ENCODE measurements around the gene HBE1. TPM values are rescaled to one million over a fixed set of nuclear protein-coding genes. Genes with fewer than 3 reads are reported as not detected.
"Not testable (repeated sequence)": the region's sequence is repeated elsewhere in the genome, so short reads cannot be mapped to it uniquely, and the experiment has no call there.

Gene HBE1
- total RNA-seq, 2 donors from 2014 or later: not detected

- Histone ChIP-seq H3K36me3 (no peaks in the 10 kb centered on the region), H3K27me3 (replicated peaks; ENCODE audit: insufficient read depth) (no peaks in the 10 kb centered on the region), H3K4me3 (no peak overlapping the region), H3K9me3 (no peaks in the 10 kb centered on the region), H3K27ac (no peak overlapping the region), H3K4me1 (ENCODE audit: control insufficient read depth in 1 of 2, low read depth in 2 of 2) (no peaks in the 10 kb centered on the region)
- ATAC-seq (ENCODE audit: insufficient number of reproducible peaks, low FRiP score, low read depth): no peak
- DNase-seq (ENCODE audit: low spot score): no peak
- TF ChIP-seq CTCF (IDR thresholded peaks at IDR 0.05): no peak
Observed at GRCh38 chr11:5297721-5298323, 28.1 kb upstream of the HBE1 start.

- DNase-seq (ENCODE audit: low spot score); ATAC-seq (ENCODE audit: insufficient number of reproducible peaks, low FRiP score, low read depth); H3K27ac ChIP-seq; H3K4me3 ChIP-seq; H3K4me1 ChIP-seq (ENCODE audit: control insufficient read depth in 1 of 2, low read depth in 2 of 2); H3K36me3 ChIP-seq; H3K9me3 ChIP-seq; H3K27me3 ChIP-seq (replicated peaks; ENCODE audit: insufficient read depth): not testable (repeated sequence)
Observed at GRCh38 chr11:5294342-5294995, 24.7 kb upstream of the HBE1 start.

- H3K4me1 ChIP-seq (ENCODE audit: control insufficient read depth in 1 of 2, low read depth in 2 of 2): no peaks in the 10 kb centered on the region
- TF ChIP-seq CTCF (IDR thresholded peaks at IDR 0.05): no peak
- no peak for DNase-seq (ENCODE audit: low spot score)
- H3K9me3 ChIP-seq: no peaks in the 10 kb centered on the region
- no peaks in the 10 kb centered on the region for H3K36me3 ChIP-seq
- no peak for ATAC-seq (ENCODE audit: insufficient number of reproducible peaks, low FRiP score, low read depth)
- no peak overlapping the region for H3K4me3 ChIP-seq
- H3K27ac ChIP-seq: no peak overlapping the region
- no peaks in the 10 kb centered on the region for H3K27me3 ChIP-seq (replicated peaks; ENCODE audit: insufficient read depth)
Observed at GRCh38 chr11:5293028-5293427, 23.3 kb upstream of the HBE1 start.

GRCh38 chr11:5291207-5291838 is 21.6 kb upstream of the HBE1 start:
- no peak overlapping the region for H3K4me3 ChIP-seq
- no peaks in the 10 kb centered on the region for H3K9me3 ChIP-seq
- ATAC-seq (ENCODE audit: insufficient number of reproducible peaks, low FRiP score, low read depth) (no peak), DNase-seq (ENCODE audit: low spot score) (no peak)
- H3K36me3 ChIP-seq: no peaks in the 10 kb centered on the region
- TF ChIP-seq CTCF (IDR thresholded peaks at IDR 0.05): no peak
- no peak overlapping the region for H3K27ac ChIP-seq
- H3K27me3 ChIP-seq (replicated peaks; ENCODE audit: insufficient read depth): no peaks in the 10 kb centered on the region
- no peaks in the 10 kb centered on the region for H3K4me1 ChIP-seq (ENCODE audit: control insufficient read depth in 1 of 2, low read depth in 2 of 2)

- Histone ChIP-seq H3K4me1 (ENCODE audit: control insufficient read depth in 1 of 2, low read depth in 2 of 2) (no peaks in the 10 kb centered on the region), H3K27me3 (replicated peaks; ENCODE audit: insufficient read depth) (no peaks in the 10 kb centered on the region), H3K4me3 (no peak overlapping the region), H3K27ac (no peak overlapping the region), H3K36me3 (no peaks in the 10 kb centered on the region), H3K9me3 (no peaks in the 10 kb centered on the region)
- no peak for TF ChIP-seq CTCF (IDR thresholded peaks at IDR 0.05)
- DNase-seq (ENCODE audit: low spot score) (no peak), ATAC-seq (ENCODE audit: insufficient number of reproducible peaks, low FRiP score, low read depth) (no peak)
Observed at GRCh38 chr11:5290106-5290505, 20.4 kb upstream of the HBE1 start.
